Peyer's patch (tissue), 4 donors: Measurements from ENCODE around the gene TMEFF1.

Experiments
- CTCF ChIP-seq, 6 experiments: fragments of 450-650 bp in 4 of 6; fragments of 200-600 bp in 2 of 6; sonication (generic) in 1 of 6; IDR thresholded peaks; one replicate each; pipeline ENCODE4 v1.5.1; 2017 to 2019; ENCODE audit warnings: antibody characterized with exemption in 6 of 6, mild to moderate bottlenecking in 3 of 6, moderate library complexity in 1 of 6
- POLR2A ChIP-seq, 2 donors: fragments of 450-650 bp; IDR thresholded peaks; one replicate each; pipeline ENCODE4 v1.5.1; 2017; ENCODE audit warnings: antibody characterized with exemption in 2 of 2, mild to moderate bottlenecking in 2 of 2, moderate library complexity in 2 of 2

- TF ChIP-seq CTCF (IDR thresholded peaks at IDR 0.05) = no peak
- no peak for TF ChIP-seq POLR2A (IDR thresholded peaks at IDR 0.05)
Observed at GRCh38 chr9:100488177-100488576, 15.2 kb downstream of the TMEFF1 start.
